GM12875 (cell line): ENCODE data around the gene SCNN1B.

ENCODE experiments used
- H3K4me3 ChIP-seq: one replicate; pipeline ENCODE4 v1.5.1; 2011; ENCODE audit warnings: low read depth, low read length, control low read depth
- CTCF ChIP-seq: IDR thresholded peaks from 2 replicates; pipeline ENCODE4 v1.5.1; 2011; ENCODE audit warnings: low read depth, mild to moderate bottlenecking, control low read depth, inconsistent platforms, low read length, moderate library complexity, borderline replicate concordance; ENCODE audit not compliant: insufficient read depth

Gene SCNN1B

GRCh38 chr16:23288209-23288608 lies 13.9 kb upstream of the SCNN1B start:
- TF ChIP-seq CTCF = no peak
- no peak overlapping the region for H3K4me3 ChIP-seq

- no peak for TF ChIP-seq CTCF
- no peak overlapping the region for H3K4me3 ChIP-seq
Observed at GRCh38 chr16:23288726-23289512, 13.2 kb upstream of the SCNN1B start.

- H3K4me3 ChIP-seq = no peak overlapping the region
- no peak for TF ChIP-seq CTCF
Observed at GRCh38 chr16:23290189-23291062, 11.7 kb upstream of the SCNN1B start.

GRCh38 chr16:23293016-23293415 lies 9.1 kb upstream of the SCNN1B start:
- TF ChIP-seq CTCF = no peak
- no peak overlapping the region for H3K4me3 ChIP-seq

- no peak overlapping the region for H3K4me3 ChIP-seq
- no peak for TF ChIP-seq CTCF
Observed at GRCh38 chr16:23294260-23294659, 7.8 kb upstream of the SCNN1B start.

- no peak overlapping the region for H3K4me3 ChIP-seq
- peak; percentile 54; the same call in 1 of the 2 replicates for TF ChIP-seq CTCF
Observed at GRCh38 chr16:23296994-23297393, 5.1 kb upstream of the SCNN1B start.
